ENCODE measurements around the gene OLA1. TPM values are rescaled to one million over a fixed set of nuclear protein-coding genes. Genes with fewer than 3 reads are reported as not detected.
"Not testable (repeated sequence)": the region's sequence is repeated elsewhere in the genome, so short reads cannot be mapped to it uniquely, and the experiment has no call there.

Gene OLA1
- 299 TPM for polyA plus RNA-seq (2013, experiment 1 of 4)
- polyA plus RNA-seq (2013, experiment 2 of 4): 271 TPM
- 199 TPM for polyA plus RNA-seq (2013, experiment 3 of 4)
- 207 TPM for polyA plus RNA-seq (2013, experiment 4 of 4)

DNA sequence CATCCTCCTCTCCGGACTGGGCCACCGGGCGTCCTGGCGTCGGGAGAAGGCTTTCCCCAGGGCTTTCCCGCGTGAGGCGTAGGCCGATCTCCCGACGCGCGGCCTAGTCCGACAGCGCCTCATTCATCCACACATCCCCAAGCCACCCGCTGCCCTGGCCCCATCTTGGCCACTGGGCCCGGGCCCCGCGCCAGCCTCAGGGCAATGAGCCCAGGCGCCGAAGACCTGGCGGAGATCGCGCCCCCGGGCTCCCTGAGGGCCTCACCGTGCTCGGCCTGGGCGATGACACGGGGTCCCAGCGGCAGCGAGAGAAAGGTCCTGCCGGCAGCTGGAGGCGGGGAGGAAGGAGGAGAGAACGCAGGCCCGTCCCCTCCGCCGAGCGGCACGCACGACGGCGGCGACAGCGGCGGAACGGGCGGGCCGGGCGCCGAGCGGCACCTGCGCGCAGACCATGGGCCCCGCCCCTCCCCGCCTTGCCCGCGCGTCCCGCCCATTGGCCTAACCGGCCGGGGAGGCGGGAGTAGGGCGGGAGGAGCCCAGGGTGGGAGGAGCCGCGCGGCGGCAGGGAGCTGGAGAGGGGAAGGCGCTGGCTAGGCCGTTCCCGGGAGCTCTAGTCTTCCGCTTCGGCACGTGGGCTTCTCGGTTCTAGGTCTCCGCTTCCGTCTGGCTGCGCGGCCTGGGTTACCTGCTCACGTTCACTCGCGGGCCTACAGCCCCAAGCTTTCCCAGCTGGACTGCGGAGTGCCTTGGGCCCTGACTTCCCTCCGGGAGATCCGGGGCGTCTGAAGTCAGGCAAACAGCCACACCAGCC lies at the start of gene OLA1:
OLA1 (minus strand) TSS at position 346 of the 811 bp plus-strand sequence. CDS start 1,717 bp downstream, outside the sequence.
- peak within 1 kb of the TSS; percentile 70 for H3K4me3 ChIP-seq (ENCODE audit: insufficient read depth, low read depth, low read length)
- peaks cover 4% of the 10 kb centered on the region for H3K27me3 ChIP-seq (ENCODE audit: control insufficient read depth, insufficient read depth, low read length, poor library complexity, severe bottlenecking)
- H3K36me3 ChIP-seq (ENCODE audit: control insufficient read depth, insufficient read depth, low read length): peaks cover 2% of the 10 kb centered on the region
- H3K4me1 ChIP-seq (ENCODE audit: control insufficient read depth, insufficient read depth, low read length): no peaks in the 10 kb centered on the region
- no peaks in the 10 kb centered on the region for H3K9me3 ChIP-seq (ENCODE audit: control insufficient read depth, low read length)
- peak within 1 kb of the TSS; percentile 82 for H3K27ac ChIP-seq (ENCODE audit: insufficient read depth, low read depth, low read length, poor library complexity, severe bottlenecking)
- WGBS, 2 experiments: 1% methylated on average over 85 of the region's 85 CpGs

DNA sequence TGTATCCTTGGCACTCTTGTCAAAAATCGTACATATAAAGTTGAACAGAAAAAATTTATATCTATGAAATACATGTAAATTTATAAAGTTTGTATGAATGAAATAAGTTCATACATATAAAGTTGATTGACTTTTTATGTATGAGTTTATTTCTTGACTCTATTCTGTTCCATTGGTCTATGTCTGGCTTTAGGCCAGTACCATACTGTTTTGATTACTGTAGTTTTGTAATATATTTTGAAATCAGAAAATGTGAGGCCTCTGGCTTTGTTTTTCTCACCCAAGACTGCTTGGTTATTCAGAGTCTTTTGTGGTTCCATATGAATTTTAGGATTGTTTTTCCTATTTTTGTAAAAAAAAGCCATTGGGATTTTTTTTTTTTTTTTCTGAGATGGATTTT lies 44.6 kb upstream of the OLA1 start:
- H3K9me3 ChIP-seq (ENCODE audit: control insufficient read depth, low read length): no peaks in the 10 kb centered on the region
- no peak overlapping the region for H3K27ac ChIP-seq (ENCODE audit: insufficient read depth, low read depth, low read length, poor library complexity, severe bottlenecking)
- no peak overlapping the region for H3K4me3 ChIP-seq (ENCODE audit: insufficient read depth, low read depth, low read length)
- no CpG with 5 or more reads among the region's 1 CpG for WGBS, 2 experiments
- H3K27me3 ChIP-seq (ENCODE audit: control insufficient read depth, insufficient read depth, low read length, poor library complexity, severe bottlenecking): no peaks in the 10 kb centered on the region
- no peaks in the 10 kb centered on the region for H3K4me1 ChIP-seq (ENCODE audit: control insufficient read depth, insufficient read depth, low read length)
- H3K36me3 ChIP-seq (ENCODE audit: control insufficient read depth, insufficient read depth, low read length): no peaks in the 10 kb centered on the region

DNA sequence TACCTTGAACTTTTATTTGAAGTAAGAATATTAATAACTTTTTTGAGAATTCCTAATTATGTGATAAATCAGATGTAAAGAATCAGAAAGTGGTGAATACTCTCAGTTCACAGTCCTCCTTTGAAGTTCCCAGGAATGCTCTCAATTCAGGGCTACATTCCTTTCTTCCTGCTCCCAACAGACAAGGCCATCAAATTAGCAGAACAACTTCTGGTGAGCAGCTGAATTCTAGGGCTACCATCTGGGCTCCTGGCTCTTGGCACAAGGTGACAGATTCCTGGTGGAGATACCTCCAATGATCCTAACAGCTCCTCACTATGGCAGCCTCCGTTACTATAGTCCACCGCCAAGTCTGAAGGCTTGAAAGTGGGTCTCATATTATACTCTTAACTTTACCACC lies 37.8 kb upstream of the OLA1 start:
- no peaks in the 10 kb centered on the region for H3K9me3 ChIP-seq (ENCODE audit: control insufficient read depth, low read length)
- WGBS, 2 experiments: 91% methylated on average over 2 of the region's 2 CpGs
- H3K4me1 ChIP-seq (ENCODE audit: control insufficient read depth, insufficient read depth, low read length): peaks cover 2% of the 10 kb centered on the region
- no peak overlapping the region for H3K27ac ChIP-seq (ENCODE audit: insufficient read depth, low read depth, low read length, poor library complexity, severe bottlenecking)
- H3K27me3 ChIP-seq (ENCODE audit: control insufficient read depth, insufficient read depth, low read length, poor library complexity, severe bottlenecking): no peaks in the 10 kb centered on the region
- no peak overlapping the region for H3K4me3 ChIP-seq (ENCODE audit: insufficient read depth, low read depth, low read length)
- no peaks in the 10 kb centered on the region for H3K36me3 ChIP-seq (ENCODE audit: control insufficient read depth, insufficient read depth, low read length)

GRCh38 chr2:174282441-174282840 lies 34.1 kb upstream of the OLA1 start:
- H3K27ac ChIP-seq (ENCODE audit: insufficient read depth, low read depth, low read length, poor library complexity, severe bottlenecking): no peak overlapping the region
- H3K9me3 ChIP-seq (ENCODE audit: control insufficient read depth, low read length): no peaks in the 10 kb centered on the region
- H3K27me3 ChIP-seq (ENCODE audit: control insufficient read depth, insufficient read depth, low read length, poor library complexity, severe bottlenecking): no peaks in the 10 kb centered on the region
- H3K36me3 ChIP-seq (ENCODE audit: control insufficient read depth, insufficient read depth, low read length): no peaks in the 10 kb centered on the region
- no peak overlapping the region for H3K4me3 ChIP-seq (ENCODE audit: insufficient read depth, low read depth, low read length)
- peaks cover 2% of the 10 kb centered on the region for H3K4me1 ChIP-seq (ENCODE audit: control insufficient read depth, insufficient read depth, low read length)
- WGBS, 2 experiments: 90 to 91% methylated on average over 2 of the region's 2 CpGs

DNA sequence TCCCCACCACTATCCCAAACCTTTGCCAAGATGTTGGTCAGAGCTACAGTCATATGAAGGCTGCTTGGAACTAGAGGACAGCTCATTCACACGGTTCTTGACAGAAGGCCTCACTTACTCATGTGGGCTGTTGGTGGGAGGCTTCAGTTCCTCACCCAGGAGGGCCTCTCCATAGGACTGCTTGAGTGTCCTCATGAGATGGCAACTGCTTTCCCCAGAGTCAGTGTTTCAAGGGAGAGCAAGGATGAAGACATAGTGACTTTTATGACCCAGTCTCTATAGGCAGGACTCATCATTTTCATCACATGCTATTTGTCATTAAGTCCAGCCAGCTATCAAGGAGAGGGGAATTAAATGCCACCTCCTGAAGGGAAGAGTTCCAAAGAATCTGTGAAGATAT lies 33.4 kb upstream of the OLA1 start:
- 92 to 93% methylated on average over 1 of the region's 1 CpG for WGBS, 2 experiments
- Histone ChIP-seq H3K4me3 (ENCODE audit: insufficient read depth, low read depth, low read length) (no peak overlapping the region), H3K27ac (ENCODE audit: insufficient read depth, low read depth, low read length, poor library complexity, severe bottlenecking) (no peak overlapping the region), H3K27me3 (ENCODE audit: control insufficient read depth, insufficient read depth, low read length, poor library complexity, severe bottlenecking) (no peaks in the 10 kb centered on the region), H3K36me3 (ENCODE audit: control insufficient read depth, insufficient read depth, low read length) (no peaks in the 10 kb centered on the region), H3K9me3 (ENCODE audit: control insufficient read depth, low read length) (no peaks in the 10 kb centered on the region), H3K4me1 (ENCODE audit: control insufficient read depth, insufficient read depth, low read length) (peaks cover 2% of the 10 kb centered on the region)

DNA sequence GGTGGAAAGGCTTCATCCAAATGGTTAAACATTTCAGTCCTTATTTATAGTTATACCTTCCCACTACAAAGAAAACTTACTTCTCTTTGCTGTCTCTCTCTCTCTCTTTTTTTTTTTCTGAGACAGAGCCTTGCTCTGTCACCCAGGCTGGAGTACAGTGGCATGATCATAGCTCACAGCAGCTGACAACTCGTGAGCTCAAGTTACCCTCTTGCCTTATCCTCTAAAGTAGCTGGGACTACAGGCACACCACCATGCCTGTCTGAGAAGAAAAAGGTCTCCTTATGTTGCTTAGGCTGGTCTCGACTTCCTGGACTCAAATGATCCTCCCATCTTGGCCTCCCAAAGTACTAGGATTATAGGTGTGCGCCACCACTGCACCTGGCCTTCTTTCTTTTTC lies 32.3 kb upstream of the OLA1 start:
- no peaks in the 10 kb centered on the region for H3K9me3 ChIP-seq (ENCODE audit: control insufficient read depth, low read length)
- H3K27ac ChIP-seq (ENCODE audit: insufficient read depth, low read depth, low read length, poor library complexity, severe bottlenecking): no peak overlapping the region
- H3K4me3 ChIP-seq (ENCODE audit: insufficient read depth, low read depth, low read length): no peak overlapping the region
- no peaks in the 10 kb centered on the region for H3K4me1 ChIP-seq (ENCODE audit: control insufficient read depth, insufficient read depth, low read length)
- 84 to 85% methylated on average over 2 of the region's 3 CpGs for WGBS, 2 experiments
- H3K27me3 ChIP-seq (ENCODE audit: control insufficient read depth, insufficient read depth, low read length, poor library complexity, severe bottlenecking): no peaks in the 10 kb centered on the region
- no peaks in the 10 kb centered on the region for H3K36me3 ChIP-seq (ENCODE audit: control insufficient read depth, insufficient read depth, low read length)

GRCh38 chr2:174270263-174270662 lies 21.9 kb upstream of the OLA1 start:
- not testable (repeated sequence) for H3K4me3 ChIP-seq (ENCODE audit: insufficient read depth, low read depth, low read length); H3K27ac ChIP-seq (ENCODE audit: insufficient read depth, low read depth, low read length, poor library complexity, severe bottlenecking); H3K4me1 ChIP-seq (ENCODE audit: control insufficient read depth, insufficient read depth, low read length); H3K9me3 ChIP-seq (ENCODE audit: control insufficient read depth, low read length); H3K36me3 ChIP-seq (ENCODE audit: control insufficient read depth, insufficient read depth, low read length); H3K27me3 ChIP-seq (ENCODE audit: control insufficient read depth, insufficient read depth, low read length, poor library complexity, severe bottlenecking)
- WGBS, 2 experiments: 100% methylated on average over 1 of the region's 6 CpGs

DNA sequence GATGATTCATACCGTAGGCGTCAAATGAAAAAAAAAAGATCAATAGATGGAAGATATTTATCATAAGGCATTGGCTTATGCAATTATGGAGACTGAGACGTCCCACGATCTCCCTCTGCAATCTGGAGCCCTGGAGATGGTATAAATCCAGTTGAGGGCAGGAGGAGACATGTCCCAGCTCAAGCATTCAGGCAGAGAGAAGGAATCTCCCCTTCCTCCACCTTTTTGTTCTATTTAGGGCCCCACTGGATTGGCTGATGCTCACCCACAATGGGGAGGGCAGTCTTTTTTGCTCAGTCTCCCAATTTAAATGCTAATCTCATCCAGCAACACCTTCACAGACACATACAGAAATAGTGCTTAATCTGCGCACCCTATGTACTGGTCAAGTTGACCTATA lies 18.0 kb upstream of the OLA1 start:
- Histone ChIP-seq H3K27me3 (ENCODE audit: control insufficient read depth, insufficient read depth, low read length, poor library complexity, severe bottlenecking) (no peaks in the 10 kb centered on the region), H3K4me3 (ENCODE audit: insufficient read depth, low read depth, low read length) (no peak overlapping the region), H3K27ac (ENCODE audit: insufficient read depth, low read depth, low read length, poor library complexity, severe bottlenecking) (no peak overlapping the region), H3K9me3 (ENCODE audit: control insufficient read depth, low read length) (no peaks in the 10 kb centered on the region), H3K4me1 (ENCODE audit: control insufficient read depth, insufficient read depth, low read length) (no peaks in the 10 kb centered on the region), H3K36me3 (ENCODE audit: control insufficient read depth, insufficient read depth, low read length) (no peaks in the 10 kb centered on the region)
- WGBS, 2 experiments: 69 to 72% methylated on average over 5 of the region's 5 CpGs

DNA sequence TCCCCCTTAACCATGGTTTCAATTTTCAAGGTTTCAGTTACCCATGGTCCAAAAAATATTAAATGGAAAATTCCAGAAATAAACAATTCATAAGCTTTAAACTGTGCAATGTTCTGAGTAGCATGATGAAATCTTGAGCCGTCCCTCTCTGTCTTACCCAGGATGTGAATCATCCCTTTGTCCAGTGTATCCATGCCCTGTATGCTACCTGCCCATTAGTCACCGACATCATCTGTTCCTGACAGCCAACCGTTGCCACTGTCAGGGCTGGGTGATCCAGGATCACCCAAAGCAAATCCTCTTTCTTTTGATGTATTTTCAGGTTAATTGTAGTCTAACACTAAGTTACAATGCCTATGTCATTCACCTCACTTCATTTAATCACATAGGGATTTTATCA lies 15.7 kb upstream of the OLA1 start:
- Histone ChIP-seq H3K9me3 (ENCODE audit: control insufficient read depth, low read length) (no peaks in the 10 kb centered on the region), H3K27me3 (ENCODE audit: control insufficient read depth, insufficient read depth, low read length, poor library complexity, severe bottlenecking) (no peaks in the 10 kb centered on the region), H3K36me3 (ENCODE audit: control insufficient read depth, insufficient read depth, low read length) (no peaks in the 10 kb centered on the region), H3K4me3 (ENCODE audit: insufficient read depth, low read depth, low read length) (no peak overlapping the region), H3K27ac (ENCODE audit: insufficient read depth, low read depth, low read length, poor library complexity, severe bottlenecking) (no peak overlapping the region), H3K4me1 (ENCODE audit: control insufficient read depth, insufficient read depth, low read length) (no peaks in the 10 kb centered on the region)
- 95 to 96% methylated on average over 3 of the region's 3 CpGs for WGBS, 2 experiments

DNA sequence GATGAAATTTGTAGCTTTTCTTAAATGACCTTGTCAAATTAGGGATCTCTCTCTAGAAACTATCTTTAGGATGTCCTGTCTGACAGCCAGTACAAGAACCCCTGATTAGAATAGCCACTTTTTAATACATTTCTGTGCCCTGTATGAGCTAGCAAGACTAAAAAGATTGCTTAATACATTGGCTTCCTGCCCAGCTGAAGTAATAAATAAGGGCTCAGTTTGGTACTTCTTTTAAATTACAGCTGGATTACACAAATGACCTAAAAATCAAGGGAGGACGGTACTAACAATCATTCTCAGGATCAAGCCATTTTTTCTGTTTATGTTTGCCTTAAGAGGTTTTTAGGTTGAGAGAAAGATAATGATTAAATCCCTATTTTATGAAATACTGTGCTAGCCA lies 11.6 kb upstream of the OLA1 start:
- Histone ChIP-seq H3K9me3 (ENCODE audit: control insufficient read depth, low read length) (no peaks in the 10 kb centered on the region), H3K4me3 (ENCODE audit: insufficient read depth, low read depth, low read length) (no peak overlapping the region), H3K27me3 (ENCODE audit: control insufficient read depth, insufficient read depth, low read length, poor library complexity, severe bottlenecking) (no peaks in the 10 kb centered on the region), H3K36me3 (ENCODE audit: control insufficient read depth, insufficient read depth, low read length) (no peaks in the 10 kb centered on the region), H3K27ac (ENCODE audit: insufficient read depth, low read depth, low read length, poor library complexity, severe bottlenecking) (no peak overlapping the region), H3K4me1 (ENCODE audit: control insufficient read depth, insufficient read depth, low read length) (no peaks in the 10 kb centered on the region)
- WGBS, 2 experiments: 100% methylated on average over 1 of the region's 1 CpG

Data from ectodermal cell (in vitro differentiated cells).